CD4-positive, alpha-beta T cell treated with Interleukin-6 for 4 hours (primary cell): Measurements from ENCODE around the gene MGLL.

Experiments
- DNase-seq: peaks from one replicate; pipeline ENCODE4 v3.0.0-alpha.2; 2020; ENCODE audit warnings: mixed read lengths

The MGLL gene

DNA sequence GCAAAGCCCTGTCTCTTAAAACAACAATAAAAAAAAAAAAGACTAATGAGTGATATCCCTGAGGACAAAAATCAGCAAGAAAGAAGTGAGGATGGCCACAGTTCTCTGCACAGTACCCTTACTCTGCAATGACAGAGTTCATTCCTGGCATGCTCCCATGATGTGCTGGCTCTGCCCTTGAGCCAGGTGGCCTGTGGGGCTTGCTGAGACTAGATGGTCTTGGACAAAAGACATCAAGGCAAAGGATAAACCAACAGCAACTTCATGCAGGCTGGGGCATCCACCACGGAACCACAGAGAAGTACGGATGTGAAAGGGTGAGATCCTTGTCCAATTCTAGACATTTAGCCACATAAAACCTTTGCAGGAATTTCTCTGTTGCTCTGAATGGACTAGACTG is 12.7 kb downstream of the MGLL start:
- DNase-seq = no peak

DNA sequence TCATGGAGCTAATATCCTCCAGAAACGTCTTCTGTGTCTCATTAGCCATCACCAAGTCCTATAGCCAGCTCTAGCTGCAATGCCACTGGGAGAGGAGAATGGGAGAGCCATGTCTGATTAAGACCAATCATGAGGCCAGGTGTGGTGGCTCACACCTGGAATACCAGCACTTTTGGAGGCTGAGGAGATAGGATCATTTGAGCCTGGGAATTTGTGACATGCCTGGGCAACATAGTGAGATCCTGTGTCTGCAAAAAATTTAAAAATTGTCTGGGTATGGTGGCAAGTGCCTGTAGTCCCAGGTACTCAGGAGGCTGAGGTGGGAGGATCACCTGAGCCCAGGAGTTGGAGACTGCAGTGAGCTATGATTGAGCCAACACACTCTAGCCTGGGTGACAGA is 13.1 kb downstream of the MGLL start:
- DNase-seq = no peak

DNA sequence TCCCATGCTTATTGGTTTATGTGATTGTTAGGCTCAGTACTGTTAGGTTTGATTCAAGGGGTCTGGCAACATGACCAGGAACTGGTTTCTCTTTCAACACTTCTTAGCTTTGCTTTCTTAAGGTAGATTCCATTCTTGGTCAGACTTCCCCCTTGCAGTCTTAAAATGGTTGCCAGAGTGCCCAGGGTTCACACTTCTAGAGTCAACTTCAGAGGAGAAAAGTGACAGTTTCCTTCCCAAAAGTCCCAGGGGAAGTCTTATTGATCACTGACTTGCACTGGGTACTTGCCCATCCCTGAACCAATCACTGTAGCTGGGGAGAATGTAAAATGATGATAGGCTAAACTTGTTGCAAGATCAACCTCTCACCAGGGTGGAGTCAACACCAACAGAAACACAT is 14.1 kb downstream of the MGLL start:
- no peak for DNase-seq

DNA sequence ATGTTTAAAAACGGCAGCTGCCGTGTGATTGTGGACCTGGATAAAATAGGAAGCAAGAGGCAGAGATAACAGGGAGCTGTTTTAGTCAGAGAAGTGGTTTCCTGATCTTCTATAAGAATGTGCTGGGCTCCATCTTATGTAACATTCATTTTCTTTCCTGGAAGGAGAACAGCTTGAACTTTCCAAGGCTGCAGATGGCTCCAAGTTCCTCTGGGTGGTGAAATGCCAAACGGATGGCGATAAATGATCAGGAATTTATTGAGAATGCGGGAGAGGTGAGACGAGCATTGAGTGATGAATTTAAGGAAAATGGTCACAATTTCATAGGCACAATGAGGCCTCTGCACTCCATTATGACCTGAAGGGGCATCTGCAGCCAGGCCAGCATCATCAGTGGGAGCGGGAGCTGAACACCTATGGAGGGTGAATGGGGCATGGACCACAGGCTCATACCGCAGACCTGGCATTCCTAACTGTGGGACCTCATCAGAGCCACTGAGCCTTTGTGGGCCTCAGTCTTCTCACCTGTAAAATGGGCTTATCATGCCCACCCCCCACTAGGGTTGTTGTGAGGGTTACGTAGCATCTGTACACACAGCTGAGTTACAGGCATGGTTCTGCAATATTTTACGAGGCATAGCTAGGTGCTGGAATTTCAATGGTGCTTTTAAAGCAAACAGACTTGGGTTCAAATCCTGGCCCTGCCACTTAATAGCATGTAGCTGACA is 17.1 kb downstream of the MGLL start:
- no peak for DNase-seq

DNA sequence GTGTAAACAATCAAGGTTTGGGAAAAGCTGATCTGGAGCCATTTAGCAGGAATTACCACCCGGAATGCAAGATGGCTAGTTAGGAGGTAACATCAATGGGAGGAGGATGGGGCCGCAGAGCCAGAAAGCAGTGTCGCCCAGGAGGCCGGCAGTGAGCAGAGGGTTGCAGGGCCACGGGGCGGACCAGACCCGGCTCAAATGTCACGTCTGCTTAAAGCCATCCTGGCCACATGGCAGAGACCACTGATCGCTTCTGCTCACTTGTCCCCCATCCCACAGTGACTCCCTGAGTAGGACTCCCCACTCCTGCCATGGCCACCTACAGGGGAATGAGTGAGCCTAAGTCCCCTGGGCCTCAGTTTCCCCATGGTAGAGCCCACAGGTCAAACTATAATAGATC is 18.2 kb downstream of the MGLL start:
- no peak for DNase-seq

DNA sequence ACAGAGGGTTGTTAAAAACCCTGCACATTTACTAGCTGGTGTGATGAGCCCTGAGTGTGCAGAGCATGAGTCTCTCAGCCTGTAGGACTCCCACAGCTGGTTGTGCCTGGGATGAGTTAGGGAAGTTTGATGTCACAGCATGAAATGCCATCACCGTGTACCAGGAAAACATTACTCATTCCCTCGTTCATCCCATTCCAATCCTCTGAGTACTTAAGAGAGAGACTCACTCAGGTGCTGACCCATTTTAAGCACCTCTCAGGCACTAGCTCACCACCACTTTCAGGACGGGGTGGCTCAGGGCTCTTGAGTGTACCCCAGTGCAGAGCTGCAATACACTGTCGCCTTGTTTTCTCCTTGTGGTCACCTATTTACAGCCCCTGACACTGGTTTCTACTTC is 18.7 kb downstream of the MGLL start:
- no peak for DNase-seq

DNA sequence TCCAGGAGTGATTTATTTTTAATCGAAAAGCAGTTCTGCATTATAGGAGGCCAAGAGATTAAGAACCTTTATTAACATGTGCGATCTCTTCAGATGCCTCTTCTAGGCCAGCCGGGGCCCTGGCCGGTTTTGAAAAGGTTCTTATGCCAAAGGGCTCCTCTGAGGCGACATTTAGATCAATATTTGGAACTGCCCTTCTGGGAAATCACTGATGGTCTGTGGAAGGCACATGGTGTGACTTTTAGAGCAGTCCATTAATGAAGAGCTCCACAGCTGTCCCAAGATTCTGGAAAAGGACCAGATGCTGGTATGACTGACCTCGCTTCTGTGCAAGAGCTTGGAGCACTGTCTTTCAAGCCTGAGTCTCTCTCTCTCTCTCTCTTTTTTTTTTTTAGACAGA is 19.7 kb downstream of the MGLL start:
- DNase-seq = no peak

DNA sequence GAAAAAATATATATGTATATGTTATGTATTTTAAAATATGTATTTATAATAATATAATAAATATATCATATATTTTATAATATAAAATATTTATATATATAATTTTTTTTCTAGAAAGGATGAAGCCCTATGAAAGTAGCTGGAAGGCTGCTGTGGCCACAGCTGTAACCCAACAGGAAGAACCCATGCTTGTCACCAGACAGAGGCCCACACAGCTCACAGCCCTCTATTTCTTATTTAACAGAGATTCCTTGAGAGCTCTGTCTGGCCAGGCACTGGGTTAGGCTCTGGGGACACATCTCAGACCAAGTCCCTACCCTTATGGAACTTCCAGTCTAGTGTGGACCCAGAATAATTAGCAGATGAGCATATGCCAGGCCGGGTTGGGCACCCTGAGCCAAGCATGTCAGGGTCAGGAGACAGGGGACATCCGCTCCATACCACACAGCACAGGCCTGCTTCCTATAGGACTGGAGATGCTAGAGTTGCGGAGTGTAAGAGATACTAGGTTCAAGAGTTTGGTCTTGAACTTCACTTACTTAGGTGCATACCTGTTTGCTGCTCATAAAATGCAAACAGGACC is 20.5 kb downstream of the MGLL start:
- no peak for DNase-seq

DNA sequence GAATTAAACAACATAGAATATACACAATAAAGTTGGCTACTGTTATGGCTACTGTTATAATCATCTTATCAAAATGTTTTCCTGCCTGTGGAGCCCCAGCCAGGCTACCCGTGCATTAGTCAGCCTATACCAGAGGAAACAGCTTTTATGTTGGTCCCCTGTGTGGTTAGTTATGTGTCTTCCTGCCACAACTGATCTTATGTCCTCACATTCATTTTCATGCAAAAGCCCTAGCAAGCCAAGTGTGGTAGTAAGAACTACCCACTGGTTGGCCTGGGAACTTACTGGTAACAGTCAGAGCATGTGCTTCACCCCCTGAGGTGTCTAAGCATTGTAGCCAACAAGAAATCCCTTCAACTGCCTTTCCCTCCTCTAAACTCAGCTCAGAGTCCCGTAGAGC is 21.8 kb downstream of the MGLL start:
- DNase-seq = no peak

DNA sequence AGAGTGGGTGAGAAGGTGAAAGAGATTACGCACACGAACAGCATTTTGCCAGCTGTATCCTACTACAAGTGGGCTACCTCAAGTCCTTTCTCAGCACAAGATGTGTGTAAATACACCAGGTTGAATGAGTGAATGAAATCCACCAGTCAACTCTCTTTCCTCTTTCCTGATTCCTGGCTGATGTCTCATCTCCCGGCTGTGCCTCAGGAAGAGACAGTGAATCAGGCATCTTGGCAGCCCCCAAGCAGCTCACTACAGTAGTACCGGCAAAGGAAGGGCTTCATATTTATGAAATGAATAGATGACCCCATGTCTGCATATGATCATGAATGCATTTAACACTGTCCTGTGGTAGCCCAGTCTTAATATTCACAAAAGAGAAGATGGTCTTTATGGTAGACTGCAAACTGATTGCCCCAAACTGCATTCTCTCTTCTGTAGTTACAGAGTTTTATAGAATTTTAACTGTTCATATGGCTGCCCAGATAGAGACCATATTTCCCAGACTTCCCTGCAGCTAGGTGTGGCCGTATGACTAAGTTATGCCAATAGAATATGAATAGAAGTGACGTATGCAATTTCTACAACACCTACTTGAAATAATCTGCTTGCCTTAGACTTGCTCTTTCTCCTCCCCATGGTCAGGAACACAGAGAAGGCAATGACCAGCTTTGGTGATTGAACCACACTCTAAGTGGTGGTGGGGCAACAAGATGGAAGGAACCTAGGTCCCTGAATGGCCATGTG is 22.7 kb downstream of the MGLL start:
- no peak for DNase-seq

DNA sequence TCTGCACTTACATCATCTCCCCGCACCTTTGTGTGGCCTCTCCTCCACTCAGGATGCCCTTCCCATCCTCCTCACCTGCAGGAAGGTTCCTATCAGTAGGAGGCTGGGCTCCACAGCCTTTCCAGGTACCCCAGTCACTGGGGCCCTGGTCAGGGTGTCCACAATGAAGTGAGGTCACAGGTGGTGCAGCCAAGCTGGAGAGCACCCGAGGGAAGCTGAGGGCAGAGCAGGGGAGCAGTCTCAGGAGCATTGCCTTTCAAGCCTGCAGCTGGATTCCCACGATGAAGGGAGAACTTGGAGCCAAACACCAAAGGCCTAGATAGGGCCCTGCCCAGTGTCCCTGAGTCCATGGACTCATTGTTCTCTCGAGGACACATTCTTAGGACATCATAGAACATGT is 23.6 kb downstream of the MGLL start:
- no peak for DNase-seq

DNA sequence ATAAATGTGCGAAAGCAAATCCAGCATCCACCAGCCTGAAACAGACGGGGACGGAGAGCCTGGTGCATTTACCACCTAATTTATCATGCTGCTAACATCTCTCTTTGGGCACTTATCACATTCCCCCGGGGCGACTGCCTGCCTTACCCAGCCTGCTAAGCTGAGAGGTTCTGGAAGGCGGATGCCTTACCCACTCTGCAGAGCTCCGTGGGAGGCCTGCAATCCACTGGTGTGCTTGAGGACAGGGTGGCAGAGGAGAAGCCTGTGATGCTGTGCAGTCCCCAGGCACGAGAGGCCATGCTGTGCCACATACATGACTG is 25.5 kb downstream of the MGLL start:
- DNase-seq = no peak

DNA sequence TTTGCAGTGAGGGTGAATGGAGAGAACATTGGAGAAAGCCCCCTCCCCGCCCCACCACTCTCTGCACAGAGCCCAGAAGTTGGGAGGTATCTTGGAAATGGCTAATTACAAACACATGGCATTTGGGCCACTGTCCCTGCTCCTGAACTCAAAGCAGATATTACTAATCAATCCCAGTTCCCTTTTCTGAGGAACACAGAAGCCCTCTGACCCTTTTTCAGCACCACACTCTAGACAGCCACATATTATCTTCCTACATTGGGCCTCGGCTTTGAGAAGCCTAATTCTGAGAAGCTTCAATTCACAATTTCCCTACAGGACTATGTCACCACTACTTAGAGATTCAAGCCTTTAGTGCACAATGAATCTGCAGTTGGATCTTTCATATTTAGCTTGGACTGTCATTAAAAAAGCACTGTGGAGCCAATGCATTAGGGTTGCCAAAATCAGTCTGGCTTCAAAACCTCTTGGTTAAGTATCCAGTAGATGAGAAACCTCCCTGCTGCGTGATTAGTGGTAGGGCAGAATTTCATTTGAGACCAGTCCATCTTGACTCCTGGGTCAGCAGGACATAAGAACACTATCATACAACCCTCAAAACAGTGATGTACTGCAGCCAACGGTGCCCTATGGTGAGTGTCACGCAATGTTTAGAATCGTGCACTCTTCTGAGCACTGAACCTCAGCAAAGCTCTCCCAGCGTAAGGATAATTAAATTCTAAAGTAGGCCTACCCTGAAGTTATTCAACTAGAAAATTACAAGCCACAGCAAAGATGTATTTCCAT is 26.1 kb downstream of the MGLL start:
- DNase-seq = no peak

DNA sequence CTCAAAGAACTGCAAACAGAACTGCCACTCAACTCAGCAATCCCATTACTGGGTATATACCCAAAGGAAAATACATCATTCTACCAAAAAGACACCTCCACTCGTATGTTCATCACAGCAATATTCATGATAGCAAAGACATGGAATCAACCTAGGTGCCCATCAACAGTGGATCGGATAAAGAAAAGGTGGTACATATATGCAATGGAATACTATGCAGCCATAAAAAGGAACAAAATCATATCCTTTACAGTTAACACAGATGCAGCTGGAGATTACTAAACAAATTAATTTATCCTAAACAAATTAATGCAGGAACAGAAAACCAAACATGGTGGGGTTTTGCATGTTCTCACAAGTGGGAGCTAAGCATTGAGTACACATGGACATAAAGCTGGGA is 27.3 kb downstream of the MGLL start:
- DNase-seq = no peak

DNA sequence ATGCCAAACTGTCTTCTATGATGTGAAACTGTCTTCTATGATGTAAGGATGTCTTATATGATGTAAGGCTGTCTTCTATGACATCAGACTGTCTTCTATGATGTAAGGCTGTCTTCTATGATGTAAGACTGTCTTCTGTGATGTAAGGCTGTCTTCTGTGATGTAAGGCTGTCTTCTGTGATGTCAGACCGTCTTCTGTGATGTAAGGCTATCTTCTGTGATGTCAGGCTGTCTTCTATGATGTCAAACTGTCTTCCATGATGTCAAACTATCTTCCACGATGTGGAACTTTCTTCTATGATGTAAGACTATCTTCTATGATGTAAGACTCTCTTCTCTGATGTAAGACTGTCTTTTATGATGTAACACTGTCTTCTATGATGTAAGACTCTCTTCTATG is 27.9 kb downstream of the MGLL start:
- no peak for DNase-seq

DNA sequence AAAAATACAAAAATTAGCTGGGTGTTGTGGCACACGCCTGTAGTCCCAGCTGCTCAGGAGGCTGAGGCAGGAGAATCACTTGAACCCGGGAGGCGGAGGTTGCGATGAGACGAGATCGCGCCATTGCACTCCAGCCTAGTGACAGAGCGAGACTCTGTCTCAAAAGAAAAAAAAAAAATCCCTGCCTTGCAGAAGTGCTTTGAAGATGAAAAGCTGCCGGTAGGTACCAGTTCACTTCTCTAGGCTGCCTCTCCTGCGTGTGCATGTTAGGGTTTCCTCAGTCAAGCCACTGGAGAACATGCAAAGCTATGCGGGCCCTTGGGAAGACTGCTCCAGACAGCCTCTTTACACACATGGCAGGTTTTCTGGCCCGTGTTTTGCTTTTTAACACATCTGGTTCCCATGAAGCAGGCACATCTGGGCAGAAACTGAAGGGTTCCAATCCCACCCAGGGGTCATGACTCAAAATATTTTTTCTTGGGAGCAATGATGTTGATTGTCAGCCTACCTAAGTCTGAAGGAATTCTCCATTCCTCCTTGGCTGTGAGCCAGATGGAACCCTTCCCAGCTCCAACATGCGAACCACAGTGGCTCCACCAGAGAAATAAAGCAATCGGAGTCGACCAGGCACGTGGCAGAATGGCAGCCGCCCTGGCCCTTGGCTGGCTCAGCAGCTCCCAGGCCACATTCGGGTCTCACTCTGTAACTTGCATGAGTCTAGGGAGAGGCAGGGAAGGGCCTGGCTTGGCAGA is 29.6 kb downstream of the MGLL start:
- DNase-seq = no peak

DNA sequence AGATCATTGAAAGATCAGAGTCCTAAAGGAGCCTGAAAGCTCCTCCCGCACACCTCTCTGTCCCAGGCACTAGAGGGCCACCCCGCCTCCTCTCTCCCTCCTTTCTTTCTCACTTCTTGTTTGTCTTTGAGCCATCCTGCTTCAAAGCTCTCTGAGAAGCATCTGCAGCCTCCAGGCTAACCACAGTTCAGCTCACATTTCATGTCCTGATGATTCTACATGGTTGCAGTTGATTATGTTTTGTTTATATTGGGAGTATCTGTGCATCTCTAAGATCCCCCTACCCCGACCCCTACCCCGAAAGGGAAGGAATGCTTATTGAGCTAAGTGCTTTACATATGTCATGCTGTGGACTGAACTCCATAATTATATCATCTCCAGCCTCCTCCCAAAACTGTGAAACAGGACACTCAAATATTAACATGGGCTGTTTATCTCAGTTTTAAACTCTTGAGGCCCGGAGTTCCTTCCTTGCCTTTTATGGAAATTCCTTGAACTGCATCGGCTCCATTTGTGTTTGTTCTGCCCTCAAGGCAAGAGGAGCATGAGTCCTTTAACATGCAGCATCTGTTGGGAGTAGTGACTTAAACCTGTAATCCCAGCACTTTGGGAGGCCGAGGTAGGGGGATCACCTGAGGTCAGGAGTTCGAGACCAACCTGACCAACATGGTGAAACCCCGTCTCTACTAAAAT is 30.9 kb downstream of the MGLL start:
- peak; percentile 6 for DNase-seq

DNA sequence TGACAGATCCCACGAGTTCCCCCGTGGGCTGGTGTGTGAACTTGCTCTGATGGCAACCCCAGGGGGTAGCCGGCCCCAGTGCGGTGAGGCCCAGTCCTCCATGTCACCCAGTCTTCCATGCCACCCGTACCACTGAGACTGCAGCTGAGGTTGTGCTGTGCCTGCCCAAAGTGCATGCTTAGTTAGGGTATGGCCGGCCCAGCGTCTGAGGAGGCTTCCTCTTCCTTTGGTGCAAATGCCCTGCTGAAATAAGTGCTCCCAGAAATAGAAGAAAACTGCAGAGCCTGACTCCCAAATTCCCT is 31.5 kb downstream of the MGLL start:
- no peak for DNase-seq

DNA sequence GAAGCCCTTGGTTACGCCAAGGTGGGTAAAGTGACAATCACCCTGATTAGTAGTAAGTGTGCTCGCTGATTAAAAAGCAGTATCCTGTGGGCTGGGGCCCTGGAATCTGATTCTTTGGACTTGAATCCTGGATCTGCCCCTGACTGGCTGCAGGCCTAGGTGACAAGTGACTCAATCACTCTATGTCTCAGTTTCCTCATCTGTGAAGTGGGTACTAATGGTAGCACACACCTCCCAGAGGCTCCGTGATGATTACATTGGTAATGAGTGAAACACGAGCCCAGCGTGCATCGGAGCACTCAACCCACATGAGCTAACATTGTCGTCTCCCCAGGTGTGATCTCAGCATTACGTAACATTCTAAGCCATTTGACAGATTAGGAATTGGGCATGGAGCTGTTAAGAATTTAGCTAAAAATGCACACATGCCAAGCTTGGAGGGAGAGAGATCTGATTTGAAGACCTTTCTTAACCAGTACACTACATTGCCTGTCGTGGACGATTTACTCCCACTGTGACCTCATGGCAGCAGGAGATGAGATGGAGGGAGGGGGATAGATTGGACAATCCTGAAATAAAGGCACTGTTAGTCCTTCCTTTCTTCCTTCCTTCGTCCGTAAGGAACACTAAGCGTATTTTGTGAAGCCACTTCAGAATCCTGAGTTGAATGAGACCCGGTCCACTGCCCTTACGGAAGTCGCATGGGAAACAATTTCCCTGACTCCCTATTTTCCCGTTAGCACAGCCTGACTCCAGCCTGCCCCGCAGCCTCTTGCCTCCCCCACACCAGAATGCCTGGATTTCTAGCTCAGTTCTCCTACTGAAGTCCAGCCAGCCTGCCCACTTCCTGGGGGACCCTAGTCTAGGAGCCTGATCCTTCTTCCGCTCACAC is 32.1 kb downstream of the MGLL start:
- DNase-seq = no peak

DNA sequence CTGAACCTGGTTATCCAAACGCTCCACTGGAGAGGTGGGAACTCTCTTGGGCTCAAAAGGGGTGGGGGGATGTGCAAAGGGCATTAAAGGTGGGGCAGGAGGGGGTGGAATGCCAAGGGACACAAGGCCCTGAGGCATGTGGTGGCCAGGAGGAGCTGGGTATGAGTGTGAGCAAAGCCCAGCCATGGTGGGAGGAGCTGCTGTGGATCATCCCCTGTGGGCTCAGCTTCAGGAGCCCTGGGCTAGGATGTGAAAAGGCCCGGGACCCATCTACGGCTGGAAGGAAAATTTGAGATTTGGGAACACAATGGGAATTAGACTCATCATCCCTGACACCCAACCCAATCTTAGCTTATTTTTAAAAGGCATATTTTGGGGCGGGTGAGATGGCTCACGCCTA is 33.3 kb downstream of the MGLL start:
- no peak for DNase-seq

DNA sequence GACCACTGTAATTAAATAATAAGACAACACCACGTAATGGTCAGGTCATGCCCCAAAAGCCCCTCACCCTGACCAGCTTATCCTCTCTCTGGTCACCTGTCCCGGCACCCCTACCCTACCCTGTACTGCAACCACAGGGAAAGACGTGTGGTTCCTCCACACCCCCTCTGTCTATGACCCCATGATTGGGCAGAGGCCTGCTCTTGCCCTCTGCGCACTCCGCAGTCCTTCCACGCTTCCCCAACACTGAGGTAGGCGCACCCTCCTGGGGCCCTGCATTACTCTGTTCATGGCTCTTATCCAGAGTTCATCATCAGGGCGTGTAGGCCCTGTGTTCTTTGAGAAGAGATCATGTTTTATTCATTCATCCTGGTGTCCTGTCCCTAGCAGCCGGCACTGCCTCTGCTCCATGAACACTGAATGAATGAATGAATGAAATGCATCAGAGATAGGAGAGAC is 33.8 kb downstream of the MGLL start:
- DNase-seq = no peak
